ENCODE results near the gene SLC4A2.

The SLC4A2 gene

DNA sequence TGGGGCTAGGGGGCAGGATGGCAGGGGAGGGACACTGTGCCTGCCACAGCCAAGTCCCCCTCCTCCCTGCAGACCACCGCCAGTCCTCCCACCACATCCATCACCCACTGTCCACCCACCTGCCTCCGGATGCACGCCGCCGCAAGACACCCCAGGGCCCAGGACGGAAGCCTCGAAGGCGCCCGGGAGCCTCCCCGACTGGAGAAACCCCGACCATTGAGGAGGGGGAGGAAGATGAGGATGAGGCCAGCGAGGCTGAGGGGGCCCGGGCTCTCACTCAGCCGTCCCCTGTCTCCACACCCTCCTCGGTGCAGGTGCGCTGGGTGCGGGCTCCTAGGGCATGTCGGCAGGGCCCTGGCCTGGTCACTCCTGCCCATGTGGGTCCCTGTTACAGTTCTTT is 5.1 kb downstream of the SLC4A2 start:
- no peak for FAIRE-seq

DNA sequence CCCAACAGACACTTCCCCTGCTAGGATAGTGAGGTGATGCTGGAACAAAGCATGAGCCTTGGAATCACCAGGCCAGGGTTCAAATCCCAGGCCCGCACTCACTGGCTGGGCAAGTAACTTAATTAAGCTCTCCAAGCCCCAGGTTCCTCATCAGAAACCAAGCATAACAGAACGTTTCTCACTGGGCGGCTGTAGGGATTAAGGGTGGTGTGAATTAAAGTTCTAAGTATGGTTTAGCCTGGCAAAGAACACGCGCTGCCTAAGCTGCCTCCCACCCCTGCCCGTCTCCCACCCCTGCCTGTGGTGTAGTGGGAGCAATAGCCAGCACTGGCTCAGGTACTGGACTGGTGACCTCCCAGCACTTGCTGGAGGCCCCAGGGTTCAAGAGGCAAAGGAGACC is 5.6 kb downstream of the SLC4A2 start:
- no peak for FAIRE-seq

DNA sequence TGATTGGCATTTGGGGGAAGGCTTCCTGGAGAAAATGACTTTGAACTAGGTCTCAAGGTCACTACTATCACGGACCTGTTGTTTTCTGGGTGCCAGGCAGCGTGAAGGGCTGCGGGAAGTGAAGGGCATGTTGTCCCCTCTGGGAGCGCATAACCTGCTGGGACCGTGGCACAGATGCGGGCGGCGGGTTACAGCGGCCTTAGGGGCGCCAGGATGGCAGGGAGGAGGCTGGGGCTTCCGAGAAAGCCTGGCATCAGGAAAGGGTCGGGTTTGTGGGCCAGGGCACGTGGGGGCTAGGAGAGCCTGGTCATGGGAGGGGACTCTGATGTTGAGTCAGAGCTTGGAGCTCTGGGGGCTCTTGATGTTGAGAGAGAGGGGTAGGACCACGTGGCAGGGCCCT is 6.1 kb downstream of the SLC4A2 start:
- FAIRE-seq: no peak

DNA sequence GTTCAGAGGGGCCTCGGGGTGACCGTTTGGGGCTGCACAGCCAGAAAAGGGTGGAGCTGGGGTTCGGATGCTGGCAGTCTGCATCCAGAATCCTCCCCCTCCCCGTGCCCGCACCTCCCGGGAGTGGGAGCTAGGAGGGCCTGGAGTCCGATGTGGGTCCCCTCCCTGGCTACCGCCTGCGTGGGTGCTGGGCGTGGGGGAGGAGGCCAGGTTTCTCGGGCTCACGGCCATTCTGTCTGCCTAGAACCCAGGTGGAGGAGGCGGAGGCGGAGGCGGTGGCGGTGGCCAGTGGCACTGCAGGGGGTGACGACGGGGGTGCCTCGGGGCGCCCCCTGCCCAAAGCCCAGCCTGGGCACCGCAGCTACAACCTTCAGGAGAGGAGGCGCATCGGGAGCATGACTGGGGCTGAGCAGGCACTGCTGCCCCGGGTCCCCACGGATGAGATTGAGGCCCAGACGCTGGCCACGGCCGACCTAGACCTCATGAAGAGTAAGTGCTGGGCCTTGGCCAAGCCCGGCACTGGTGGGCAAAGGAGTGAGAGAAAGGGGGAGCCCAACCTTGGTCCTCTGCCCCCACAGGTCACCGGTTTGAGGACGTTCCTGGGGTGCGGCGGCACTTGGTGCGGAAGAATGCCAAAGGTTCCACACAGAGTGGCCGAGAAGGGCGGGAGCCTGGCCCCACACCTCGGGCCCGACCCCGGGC is 7.0 kb downstream of the SLC4A2 start:
- no peak for FAIRE-seq

DNA sequence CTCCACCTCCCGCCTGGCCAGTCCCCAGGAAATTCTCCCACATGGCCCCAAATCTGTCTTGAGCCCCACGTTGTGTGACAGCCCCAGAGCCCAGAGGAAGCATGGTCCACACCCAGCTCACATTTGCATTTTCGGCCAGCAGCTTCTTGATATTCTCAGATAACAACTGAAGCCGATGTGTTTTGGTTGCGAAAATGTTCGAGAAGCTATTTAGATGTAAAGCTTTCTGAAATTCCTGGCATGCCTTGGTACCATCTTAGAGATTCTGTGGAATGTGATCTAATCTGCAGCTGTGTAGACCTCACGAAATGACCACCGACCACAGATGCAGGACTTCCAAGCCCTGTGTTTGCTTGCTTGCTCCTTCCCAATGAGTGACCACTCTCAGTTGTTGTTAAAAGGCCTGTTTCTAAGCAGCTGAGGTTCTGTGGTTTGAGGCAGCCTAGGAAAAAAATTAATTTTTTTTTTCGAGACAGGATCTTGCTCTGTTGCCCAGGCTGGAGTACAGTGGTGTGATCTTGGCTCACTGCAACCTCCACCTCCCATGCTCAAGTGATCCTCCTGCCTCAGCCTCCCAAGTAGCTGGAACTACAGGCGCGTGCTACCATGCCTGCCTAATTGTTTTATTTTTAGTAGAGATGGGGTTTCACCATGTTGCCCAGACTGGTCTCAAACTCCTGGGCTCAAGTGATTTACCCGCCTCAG is 8.8 kb downstream of the SLC4A2 start:
- FAIRE-seq: no peak

DNA sequence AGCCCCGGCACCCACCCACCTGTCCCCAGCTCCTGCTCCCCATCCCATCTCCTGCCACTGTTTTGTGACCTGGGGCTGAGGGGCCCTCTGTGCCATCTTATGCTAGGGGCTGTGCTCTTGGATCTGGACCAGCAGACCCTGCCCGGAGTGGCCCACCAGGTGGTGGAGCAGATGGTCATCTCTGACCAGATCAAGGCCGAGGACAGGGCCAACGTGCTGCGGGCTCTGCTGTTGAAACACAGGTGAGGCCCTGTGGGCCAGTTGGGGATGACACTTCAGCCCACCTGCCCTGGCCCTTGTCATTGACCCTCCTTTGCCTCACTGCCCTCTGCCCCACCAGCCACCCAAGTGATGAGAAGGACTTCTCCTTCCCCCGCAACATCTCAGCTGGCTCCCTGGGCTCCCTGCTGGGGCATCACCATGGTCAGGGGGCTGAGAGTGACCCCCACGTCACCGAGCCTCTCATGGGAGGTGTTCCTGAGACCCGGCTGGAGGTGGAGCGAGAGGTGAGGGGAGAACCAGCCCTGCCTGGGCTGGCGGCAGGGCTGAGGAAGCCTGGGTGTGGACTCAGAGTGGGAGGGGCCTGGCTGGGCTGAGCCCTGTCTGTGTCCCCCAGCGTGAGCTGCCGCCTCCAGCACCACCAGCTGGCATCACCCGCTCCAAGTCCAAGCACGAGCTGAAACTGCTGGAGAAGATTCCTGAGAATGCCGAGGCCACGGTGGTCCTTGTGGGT is 10.6 kb downstream of the SLC4A2 start:
- FAIRE-seq: no peak

DNA sequence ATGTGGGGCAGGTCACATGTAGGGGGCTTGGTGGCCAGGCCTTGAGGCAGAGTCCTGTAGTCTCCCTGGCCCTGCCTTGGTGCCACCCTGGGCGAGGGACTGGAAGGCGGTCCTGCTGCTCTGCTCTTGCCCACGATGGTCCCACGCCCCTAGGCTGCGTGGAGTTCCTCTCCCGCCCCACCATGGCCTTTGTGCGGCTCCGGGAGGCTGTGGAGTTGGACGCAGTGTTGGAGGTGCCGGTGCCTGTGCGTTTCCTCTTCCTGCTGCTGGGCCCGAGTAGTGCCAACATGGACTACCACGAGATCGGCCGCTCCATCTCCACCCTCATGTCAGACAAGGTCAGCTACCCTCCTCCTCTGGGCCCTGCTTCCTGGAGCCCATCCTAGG is 11.2 kb downstream of the SLC4A2 start:
- FAIRE-seq: no peak

DNA sequence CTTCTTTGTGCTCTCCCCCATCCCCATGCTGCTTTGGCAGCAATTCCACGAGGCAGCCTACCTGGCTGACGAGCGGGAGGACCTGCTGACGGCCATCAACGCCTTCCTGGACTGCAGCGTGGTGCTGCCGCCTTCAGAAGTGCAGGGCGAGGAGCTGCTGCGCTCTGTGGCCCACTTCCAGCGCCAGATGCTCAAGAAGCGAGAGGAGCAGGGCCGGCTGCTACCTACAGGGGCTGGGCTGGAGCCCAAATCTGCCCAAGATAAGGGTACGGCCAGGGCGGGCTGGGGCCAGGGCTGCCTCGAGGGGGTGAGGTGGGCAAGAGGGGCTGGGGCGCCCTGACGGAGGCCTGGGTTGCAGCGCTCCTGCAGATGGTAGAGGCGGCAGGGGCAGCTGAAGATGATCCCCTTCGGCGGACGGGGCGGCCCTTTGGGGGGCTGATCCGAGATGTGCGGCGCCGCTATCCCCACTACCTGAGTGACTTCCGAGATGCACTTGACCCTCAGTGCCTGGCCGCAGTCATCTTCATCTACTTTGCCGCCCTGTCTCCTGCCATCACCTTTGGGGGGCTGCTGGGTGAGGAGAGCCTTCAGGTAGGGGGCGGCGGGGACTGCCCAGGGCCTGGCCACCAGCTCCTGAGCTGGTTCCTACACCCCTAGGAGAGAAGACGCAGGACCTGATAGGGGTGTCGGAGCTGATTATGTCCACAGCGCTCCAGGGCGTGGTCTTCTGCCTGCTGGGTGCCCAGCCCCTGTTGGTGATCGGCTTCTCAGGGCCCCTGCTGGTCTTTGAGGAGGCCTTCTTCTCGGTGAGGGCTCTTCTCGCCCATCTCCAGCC is 11.9 kb downstream of the SLC4A2 start:
- FAIRE-seq: no peak

DNA sequence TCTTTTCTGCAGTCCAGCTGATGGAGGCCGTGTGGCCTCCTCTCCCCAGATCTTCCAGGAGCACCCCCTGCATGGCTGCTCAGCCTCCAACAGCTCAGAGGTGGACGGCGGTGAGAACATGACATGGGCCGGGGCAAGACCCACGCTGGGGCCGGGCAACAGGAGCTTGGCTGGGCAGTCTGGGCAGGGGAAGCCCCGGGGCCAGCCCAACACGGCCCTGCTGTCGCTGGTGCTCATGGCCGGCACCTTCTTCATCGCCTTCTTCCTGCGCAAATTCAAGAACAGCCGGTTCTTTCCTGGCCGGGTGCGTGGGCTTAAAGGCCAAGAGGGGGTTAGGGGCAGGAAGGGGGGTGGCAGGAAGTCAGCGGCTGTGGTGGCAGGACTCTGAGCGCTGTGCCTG is 14.6 kb downstream of the SLC4A2 start:
- no peak for FAIRE-seq

DNA sequence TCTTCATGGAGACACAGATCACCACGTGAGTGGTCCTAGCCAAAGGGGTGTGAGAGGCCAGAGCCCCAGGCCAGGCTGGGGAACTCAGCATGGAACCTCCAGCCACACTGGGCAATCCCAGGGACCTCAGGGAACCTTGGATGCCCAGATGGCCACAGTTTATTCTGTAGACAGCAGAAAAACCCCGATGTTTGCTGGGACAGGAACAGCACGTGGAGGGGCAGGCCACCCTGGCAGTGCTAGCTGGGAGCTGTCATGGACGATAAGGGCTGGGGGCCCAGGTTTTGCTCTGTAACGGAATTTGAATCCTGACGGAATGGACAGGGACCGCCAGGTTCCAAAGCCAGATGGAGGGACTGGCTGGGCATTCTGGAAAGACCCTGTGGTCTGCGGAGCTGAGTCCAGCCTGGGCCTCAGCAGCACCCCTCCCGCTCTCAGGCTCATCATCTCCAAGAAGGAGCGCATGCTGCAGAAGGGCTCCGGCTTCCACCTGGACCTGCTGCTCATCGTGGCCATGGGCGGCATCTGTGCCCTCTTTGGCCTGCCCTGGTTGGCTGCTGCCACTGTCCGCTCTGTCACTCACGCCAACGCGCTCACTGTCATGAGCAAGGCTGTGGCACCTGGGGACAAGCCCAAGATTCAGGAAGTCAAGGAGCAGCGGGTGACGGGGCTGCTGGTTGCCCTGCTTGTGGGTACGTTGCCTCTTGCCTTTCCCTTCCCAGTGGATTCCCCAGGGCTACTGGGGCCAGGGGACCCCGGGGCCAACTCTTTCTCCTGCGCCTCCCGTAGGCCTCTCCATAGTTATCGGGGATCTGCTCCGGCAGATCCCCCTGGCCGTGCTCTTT is 15.7 kb downstream of the SLC4A2 start:
- FAIRE-seq: no peak

DNA sequence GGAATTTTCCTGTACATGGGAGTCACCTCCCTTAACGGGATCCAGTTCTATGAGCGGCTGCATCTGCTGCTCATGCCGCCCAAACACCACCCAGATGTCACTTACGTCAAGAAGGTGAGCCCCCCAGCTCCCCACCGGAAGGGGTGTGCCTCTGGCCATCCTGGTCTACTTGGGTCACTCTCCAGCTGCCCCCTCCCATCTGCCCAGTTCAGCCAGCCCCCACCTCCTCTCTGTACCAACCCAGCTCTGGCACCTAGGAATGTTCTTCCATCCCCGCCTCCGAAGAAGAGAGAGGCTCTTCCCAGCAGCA is 16.2 kb downstream of the SLC4A2 start:
- FAIRE-seq: no peak

DNA sequence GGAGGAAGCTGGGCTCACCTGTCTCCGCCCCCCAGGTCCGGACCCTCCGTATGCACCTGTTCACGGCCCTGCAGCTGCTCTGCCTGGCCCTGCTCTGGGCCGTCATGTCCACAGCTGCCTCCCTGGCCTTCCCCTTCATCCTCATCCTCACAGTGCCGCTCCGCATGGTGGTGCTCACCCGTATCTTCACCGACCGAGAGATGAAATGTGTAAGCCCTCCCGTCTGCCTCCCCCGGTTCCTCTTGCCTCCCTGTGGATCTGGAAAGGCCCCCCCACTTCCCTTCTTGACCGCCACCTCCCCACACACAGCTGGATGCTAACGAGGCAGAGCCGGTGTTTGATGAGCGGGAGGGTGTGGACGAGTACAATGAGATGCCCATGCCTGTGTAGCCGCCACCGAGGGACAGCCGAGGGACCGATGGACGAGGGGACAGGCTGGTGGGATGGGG is 16.6 kb downstream of the SLC4A2 start:
- FAIRE-seq: no peak

DNA sequence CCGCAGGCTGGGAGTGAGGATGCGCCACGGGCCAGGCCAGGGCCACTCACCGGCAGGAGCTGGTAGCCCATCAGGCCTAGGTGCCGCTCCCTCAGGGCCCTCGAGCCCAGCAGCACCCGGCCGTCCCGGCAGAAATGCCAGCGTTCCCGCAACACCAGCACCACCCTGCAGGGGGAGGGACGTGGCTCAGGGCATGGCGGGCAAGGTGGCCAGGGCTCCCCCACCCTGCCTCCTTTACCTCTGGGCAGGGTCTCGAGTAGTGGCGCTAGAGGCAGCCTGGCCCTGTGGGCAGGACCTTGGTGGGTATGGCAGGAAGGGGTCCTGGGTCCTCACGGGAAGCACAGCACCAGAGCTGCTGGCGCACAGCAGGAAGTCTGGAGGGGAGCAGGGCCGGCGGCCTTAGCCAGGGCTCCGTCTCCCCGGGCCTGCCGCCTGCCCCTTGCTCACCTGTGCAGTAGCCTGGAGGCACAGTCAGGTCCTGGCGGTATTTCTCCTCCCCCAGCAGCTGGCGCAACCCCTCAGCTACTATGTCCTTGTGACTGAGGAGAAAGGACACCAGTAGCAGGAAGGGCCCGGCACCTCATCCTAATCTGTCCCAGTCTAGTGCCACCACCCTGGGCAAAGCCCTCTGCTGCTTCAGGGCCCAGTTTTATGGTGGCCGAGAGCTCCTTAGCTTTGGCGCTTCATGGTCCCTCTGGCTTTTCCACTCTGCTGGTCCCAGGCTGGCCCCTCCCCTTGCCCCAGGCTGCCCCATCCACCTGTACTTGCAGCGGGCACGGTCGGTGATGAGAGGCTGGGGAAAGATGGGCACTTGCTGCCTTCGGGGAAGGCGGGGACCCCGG is 17.7 kb downstream of the SLC4A2 start:
- no peak for FAIRE-seq

DNA sequence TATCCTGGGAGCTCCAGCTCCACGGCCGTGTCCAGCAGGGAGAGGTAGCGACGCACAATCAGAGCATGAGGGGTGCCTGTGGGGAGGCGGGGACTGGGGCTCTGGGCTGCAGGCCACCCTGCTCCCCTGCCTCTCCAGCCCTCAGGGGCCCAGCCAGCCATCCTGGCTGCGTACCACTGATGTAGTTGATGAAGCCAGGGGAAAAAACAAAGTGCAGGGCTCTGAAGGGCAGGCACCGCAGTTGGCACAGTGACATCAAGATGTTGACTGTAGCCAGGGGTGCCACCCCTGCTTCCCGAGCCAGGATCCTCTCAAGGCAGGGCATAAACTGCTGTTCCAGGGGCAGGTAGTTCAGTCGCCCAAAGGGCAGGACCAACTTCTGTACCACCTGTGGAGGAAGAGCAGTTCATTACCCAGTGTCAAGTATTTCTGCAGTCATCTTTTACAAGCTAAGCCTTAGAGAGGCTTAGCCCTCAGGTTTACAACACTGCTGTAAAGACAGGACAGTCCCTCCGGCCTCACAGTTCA is 18.4 kb downstream of the SLC4A2 start:
- FAIRE-seq: no peak

DNA sequence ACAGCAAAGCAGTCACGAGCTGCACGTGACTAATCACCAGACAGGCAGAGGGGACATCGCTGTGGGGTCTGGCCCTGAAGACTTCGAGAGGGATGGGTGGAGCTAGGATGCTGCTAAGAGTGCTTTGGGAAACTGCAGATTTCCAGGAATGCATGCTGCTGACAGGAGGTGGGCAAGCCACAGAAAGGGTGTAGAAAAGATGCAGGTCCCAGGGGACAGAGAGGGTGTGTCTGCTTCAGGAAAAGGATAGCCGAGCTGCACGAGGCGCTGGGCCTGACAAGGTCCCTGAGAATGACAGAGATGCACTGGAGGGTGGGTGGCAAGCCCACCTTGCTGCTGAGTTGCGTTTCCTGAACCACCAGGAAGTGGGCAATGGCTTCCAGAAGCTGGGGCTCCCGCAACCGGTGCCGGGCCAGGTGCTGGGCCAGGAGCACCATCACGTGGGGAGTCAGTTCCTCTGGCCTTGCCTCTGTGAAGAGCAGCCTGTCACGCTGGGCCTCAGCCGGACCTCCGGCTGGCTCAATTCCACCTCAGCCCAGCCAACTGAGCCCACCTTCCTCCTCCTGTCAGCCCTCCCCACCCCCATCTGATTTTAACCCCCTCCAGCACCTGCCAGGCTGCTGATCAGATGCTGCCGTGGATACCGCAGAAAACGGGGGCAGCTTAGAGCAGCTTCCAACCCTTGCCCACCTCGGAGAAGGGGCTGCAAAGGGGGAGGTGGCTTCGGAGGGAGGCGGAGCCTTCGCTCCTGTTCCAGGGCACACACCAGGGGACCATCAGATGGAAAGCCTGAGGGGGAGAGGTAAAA is 19.0 kb downstream of the SLC4A2 start:
- no peak for FAIRE-seq

DNA sequence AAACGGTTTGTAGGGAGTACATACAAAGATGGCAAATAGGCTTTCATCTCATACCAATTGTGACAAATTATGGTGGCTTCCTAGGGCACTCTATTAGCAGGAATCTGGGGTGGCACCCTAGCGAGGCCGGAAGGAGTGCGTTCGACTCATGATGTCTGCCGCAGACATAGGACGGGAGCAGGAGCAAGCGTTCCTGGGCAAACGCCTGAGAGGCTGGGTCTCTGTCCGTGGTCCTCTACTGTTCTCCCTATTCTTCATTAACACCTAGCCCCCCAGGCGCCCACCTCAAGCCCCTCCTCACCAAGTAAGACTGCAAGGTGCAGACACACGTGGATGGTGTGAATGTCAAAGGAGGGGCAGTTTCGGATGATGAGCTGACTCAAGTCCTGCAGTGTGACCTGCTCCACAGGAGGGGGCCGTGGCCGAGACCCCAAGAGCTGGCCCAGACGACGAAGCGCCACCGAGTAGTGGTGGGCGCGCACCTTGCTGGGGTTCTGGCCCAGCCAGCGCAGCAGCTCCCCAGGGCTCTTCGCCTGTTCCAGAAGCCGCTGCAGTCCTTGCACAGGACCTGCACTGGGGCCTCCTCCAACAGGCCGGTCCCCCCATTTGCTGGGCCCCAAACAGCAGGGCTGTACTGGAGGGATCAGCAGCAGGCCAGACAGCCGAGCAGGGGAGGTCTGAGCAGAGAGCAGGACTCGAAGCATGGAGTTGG is 20.0 kb downstream of the SLC4A2 start:
- no peak for FAIRE-seq

DNA sequence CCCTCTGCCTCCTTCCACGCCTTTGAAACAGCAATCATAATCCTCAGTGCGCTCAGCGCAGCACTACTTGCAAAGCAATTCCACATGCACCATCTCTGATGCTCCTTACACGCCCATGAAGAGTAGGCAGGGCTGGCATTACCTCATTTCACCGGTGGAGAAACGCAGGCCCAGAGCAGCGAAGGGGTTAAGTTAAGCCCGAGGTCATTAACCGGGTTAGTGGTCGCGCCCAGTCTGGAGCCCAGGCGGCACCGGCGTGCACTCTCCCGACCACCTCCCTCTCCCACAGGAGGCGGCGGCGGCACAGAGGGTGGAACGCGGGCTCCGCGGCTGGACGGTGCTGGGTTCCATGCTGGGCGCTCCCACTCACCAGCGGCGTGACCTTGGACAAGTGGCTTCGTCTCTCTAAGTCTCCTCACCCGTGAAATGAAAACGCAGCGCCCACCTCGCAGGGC is 20.7 kb downstream of the SLC4A2 start:
- FAIRE-seq: no peak

DNA sequence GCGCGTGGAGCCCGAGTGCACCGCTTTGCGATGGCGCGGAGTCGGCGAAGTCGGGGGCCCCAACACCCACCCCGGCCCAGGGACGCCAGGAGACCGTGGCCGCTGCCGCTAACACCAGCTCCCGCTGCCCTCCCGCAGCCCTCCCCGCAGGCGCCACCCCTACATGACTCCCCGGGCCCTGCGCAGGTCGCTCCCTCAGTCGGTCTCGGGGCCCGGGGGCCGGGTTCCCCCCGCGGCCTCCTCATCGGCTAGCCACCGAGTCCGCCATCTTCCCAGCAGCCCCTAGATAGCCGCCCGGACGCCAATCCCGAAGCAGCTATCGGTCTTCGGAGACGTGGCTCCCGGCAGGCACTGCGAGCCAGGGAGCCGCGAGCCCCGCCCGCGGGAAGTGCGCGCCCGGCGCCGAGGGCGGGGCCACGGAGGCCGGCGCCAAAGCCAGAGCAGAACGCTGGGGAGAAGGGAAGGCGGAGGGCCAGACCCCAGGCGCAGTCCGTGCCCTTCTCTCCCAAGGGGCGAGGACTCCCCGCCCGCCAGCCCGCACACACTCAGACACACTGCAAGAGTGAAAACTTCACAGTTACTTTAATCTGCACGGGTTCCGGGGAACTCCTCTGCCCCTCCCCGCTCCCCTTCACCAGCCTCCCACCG is 21.3 kb downstream of the SLC4A2 start, which contains the start of gene FASTK:
FASTK (minus strand) TSS at position 288 of the 648 bp plus-strand sequence; CDS start at position 245, 43 bp downstream.
- FAIRE-seq: no peak
